ENCODE measurements around the gene CD22.

The CD22 gene

GRCh38 chr19:35296644-35297514 is 32.1 kb upstream of the CD22 start:
- Histone ChIP-seq H3K36me3 (ENCODE audit: control insufficient read depth, low read length) (no peaks in the 10 kb centered on the region), H4K20me1 (ENCODE audit: control insufficient read depth, insufficient read depth, low read depth, low read length) (no peaks in the 10 kb centered on the region), H3K4me3 (ENCODE audit: low read length) (peak overlapping the region; percentile 69), H3K27ac (ENCODE audit: low read depth, low read length) (peak overlapping the region; percentile 90), H3K9me2 (replicated peaks; ENCODE audit: control insufficient read depth, low read length) (no peaks in the 10 kb centered on the region), H3K27me3 (ENCODE audit: control insufficient read depth, low read length) (peaks cover 3% of the 10 kb centered on the region), H3F3A (ENCODE audit: control insufficient read depth, insufficient read depth) (peaks cover 35% of the 10 kb centered on the region), H3K4me1 (ENCODE audit: control insufficient read depth, low read length) (peaks cover 73% of the 10 kb centered on the region), H3K79me2 (ENCODE audit: control insufficient read depth, low read length) (no peaks in the 10 kb centered on the region), H3K4me2 (ENCODE audit: low read length) (peak overlapping the region; percentile 81), H3K9me3 (ENCODE audit: control insufficient read depth, insufficient read depth, low read length) (no peaks in the 10 kb centered on the region)
- TF ChIP-seq EZH2phosphoT487 (IDR thresholded peaks at IDR 0.05; ENCODE audit: borderline replicate concordance, low read length) (no peak), CTCF (IDR thresholded peaks at IDR 0.05; ENCODE audit: low read depth, low read length, poor library complexity, severe bottlenecking) (no peak)

GRCh38 chr19:35297515-35297848 is 31.5 kb upstream of the CD22 start:
- H3K9me3 ChIP-seq (ENCODE audit: control insufficient read depth, insufficient read depth, low read length) = no peaks in the 10 kb centered on the region
- peak overlapping the region; percentile 69; the same call in 1 of the 2 replicates for H3K4me3 ChIP-seq (ENCODE audit: low read length)
- H3K4me1 ChIP-seq (ENCODE audit: control insufficient read depth, low read length) = peaks cover 67% of the 10 kb centered on the region
- no peaks in the 10 kb centered on the region for H3K27me3 ChIP-seq (ENCODE audit: control insufficient read depth, low read length)
- peaks cover 35% of the 10 kb centered on the region for H3F3A ChIP-seq (ENCODE audit: control insufficient read depth, insufficient read depth)
- no peaks in the 10 kb centered on the region for H3K36me3 ChIP-seq (ENCODE audit: control insufficient read depth, low read length)
- no peak for TF ChIP-seq CTCF (IDR thresholded peaks at IDR 0.05; ENCODE audit: low read depth, low read length, poor library complexity, severe bottlenecking)
- no peak for TF ChIP-seq EZH2phosphoT487 (IDR thresholded peaks at IDR 0.05; ENCODE audit: borderline replicate concordance, low read length)
- no peaks in the 10 kb centered on the region for H4K20me1 ChIP-seq (ENCODE audit: control insufficient read depth, insufficient read depth, low read depth, low read length)
- H3K27ac ChIP-seq (ENCODE audit: low read depth, low read length) = peak overlapping the region; percentile 90
- peak overlapping the region; percentile 81 for H3K4me2 ChIP-seq (ENCODE audit: low read length)
- no peaks in the 10 kb centered on the region for H3K79me2 ChIP-seq (ENCODE audit: control insufficient read depth, low read length)
- H3K9me2 ChIP-seq (replicated peaks; ENCODE audit: control insufficient read depth, low read length) = no peaks in the 10 kb centered on the region

- no peaks in the 10 kb centered on the region for H4K20me1 ChIP-seq (ENCODE audit: control insufficient read depth, insufficient read depth, low read depth, low read length)
- H3K27me3 ChIP-seq (ENCODE audit: control insufficient read depth, low read length) = no peaks in the 10 kb centered on the region
- H3K4me1 ChIP-seq (ENCODE audit: control insufficient read depth, low read length) = peaks cover 62% of the 10 kb centered on the region
- H3F3A ChIP-seq (ENCODE audit: control insufficient read depth, insufficient read depth) = peaks cover 32% of the 10 kb centered on the region
- H3K27ac ChIP-seq (ENCODE audit: low read depth, low read length) = peak overlapping the region; percentile 90
- no peak overlapping the region for H3K4me3 ChIP-seq (ENCODE audit: low read length)
- H3K79me2 ChIP-seq (ENCODE audit: control insufficient read depth, low read length) = no peaks in the 10 kb centered on the region
- H3K9me2 ChIP-seq (replicated peaks; ENCODE audit: control insufficient read depth, low read length) = no peaks in the 10 kb centered on the region
- TF ChIP-seq CTCF (IDR thresholded peaks at IDR 0.05; ENCODE audit: low read depth, low read length, poor library complexity, severe bottlenecking) = no peak
- TF ChIP-seq EZH2phosphoT487 (IDR thresholded peaks at IDR 0.05; ENCODE audit: borderline replicate concordance, low read length) = no peak
- no peaks in the 10 kb centered on the region for H3K9me3 ChIP-seq (ENCODE audit: control insufficient read depth, insufficient read depth, low read length)
- H3K4me2 ChIP-seq (ENCODE audit: low read length) = no peak overlapping the region
- H3K36me3 ChIP-seq (ENCODE audit: control insufficient read depth, low read length) = no peaks in the 10 kb centered on the region
These were observed 31.1 kb upstream of the CD22 start for GRCh38 chr19:35297922-35298321.

Data from DOHH2 (cell line).